HEK293 (cell line): Measurements from ENCODE around the gene FOXRED2.

Source experiments
- CTCF ChIA-PET: fragments of 350-600 bp; formaldehyde crosslinking; extraction: SDS; loops from one replicate; lab custom pipeline; 2021; ENCODE audit warnings: antibody characterized with exemption; lab: Yijun Ruan, JAX
- POLR2A ChIA-PET: fragments of 300-600 bp; formaldehyde crosslinking; extraction: SDS; loops from one replicate; lab custom pipeline; 2020; ENCODE audit warnings: antibody characterized with exemption, inconsistent platforms; lab: Yijun Ruan, JAX
- H3K27ac ChIP-seq: fragments of 200-500 bp; sonication (Bioruptor generic); 2 replicates; pipeline ENCODE4 v1.5.1; 2014; ENCODE audit warnings: low read depth, low read length, control low read depth, inconsistent platforms; ENCODE audit errors: extremely low read depth
- H3K36me3 ChIP-seq, 2 experiments: fragments of 200-500 bp in 1 of 2; sonication (Bioruptor generic) in 1 of 2; 1 replicate in 1 of 2; 2 replicates in 1 of 2; pipeline ENCODE4 v1.5.1; 2014 to 2017; ENCODE audit warnings: inconsistent platforms in 2 of 2, low read length in 2 of 2; ENCODE audit not compliant: control insufficient read depth in 2 of 2, insufficient read depth in 1 of 2
- H3K4me1 ChIP-seq: fragments of 200-500 bp; sonication (Bioruptor generic); 2 replicates; pipeline ENCODE4 v1.5.1; 2014; ENCODE audit warnings: mild to moderate bottlenecking, low read length, inconsistent platforms; ENCODE audit not compliant: control insufficient read depth, insufficient read depth
- H3K4me3 ChIP-seq: 2 replicates; pipeline ENCODE4 v1.5.1; 2011; ENCODE audit warnings: low read depth, mild to moderate bottlenecking, control low read depth, low read length, moderate library complexity
- H3K9me3 ChIP-seq: fragments of 200-500 bp; sonication (Bioruptor generic); 2 replicates; pipeline ENCODE4 v1.5.1; 2014; ENCODE audit warnings: low read depth, low read length, inconsistent platforms; ENCODE audit not compliant: control insufficient read depth, insufficient read depth
- ATF2 ChIP-seq: fragments of 450-650 bp; formaldehyde crosslinking; IDR thresholded peaks from 2 replicates; pipeline ENCODE4 v1.5.1; 2016; ENCODE audit warnings: missing biosample characterization, missing genetic modification characterization, low read depth
- EGR2 ChIP-seq: fragments of 450-650 bp; formaldehyde crosslinking; IDR thresholded peaks from 2 replicates; pipeline ENCODE4 v1.5.1; 2016; ENCODE audit warnings: low read depth, missing biosample characterization, missing genetic modification characterization
- MYNN ChIP-seq: fragments of 450-650 bp; formaldehyde crosslinking; IDR thresholded peaks from 2 replicates; pipeline ENCODE4 v1.5.1; 2016; ENCODE audit warnings: missing biosample characterization, missing genetic modification characterization, borderline replicate concordance
- OVOL3 ChIP-seq: fragments of 450-650 bp; formaldehyde crosslinking; IDR thresholded peaks from 2 replicates; pipeline ENCODE4 v1.5.1; 2016; ENCODE audit warnings: missing biosample characterization, missing genetic modification characterization
- ZBTB20 ChIP-seq: fragments of 450-650 bp; formaldehyde crosslinking; IDR thresholded peaks from 2 replicates; pipeline ENCODE4 v1.5.1; 2016; ENCODE audit warnings: missing biosample characterization, missing genetic modification characterization
- ZBTB6 ChIP-seq: fragments of 450-650 bp; formaldehyde crosslinking; IDR thresholded peaks from 2 replicates; pipeline ENCODE4 v1.5.1; 2017; ENCODE audit warnings: missing biosample characterization, missing genetic modification characterization
- ZNF132 ChIP-seq: fragments of 450-650 bp; formaldehyde crosslinking; IDR thresholded peaks from 2 replicates; pipeline ENCODE4 v1.5.1; 2017; ENCODE audit warnings: missing biosample characterization, missing genetic modification characterization, borderline replicate concordance
- ZNF133 ChIP-seq: fragments of 450-650 bp; formaldehyde crosslinking; IDR thresholded peaks from 2 replicates; pipeline ENCODE4 v1.5.1; 2016; ENCODE audit warnings: missing biosample characterization, missing genetic modification characterization
- ZNF169 ChIP-seq: fragments of 450-650 bp; formaldehyde crosslinking; IDR thresholded peaks from 2 replicates; pipeline ENCODE4 v1.5.1; 2016; ENCODE audit warnings: missing biosample characterization, missing genetic modification characterization
- ZNF37A ChIP-seq: fragments of 450-650 bp; IDR thresholded peaks from 2 replicates; pipeline ENCODE4 v1.5.1; 2018; ENCODE audit warnings: missing biosample characterization, missing genetic modification characterization
- ZNF394 ChIP-seq: fragments of 450-650 bp; formaldehyde crosslinking; IDR thresholded peaks from 2 replicates; pipeline ENCODE4 v1.5.1; 2016; ENCODE audit warnings: missing biosample characterization, missing genetic modification characterization, mild to moderate bottlenecking, moderate library complexity, borderline replicate concordance
- ZNF426 ChIP-seq: fragments of 450-650 bp; formaldehyde crosslinking; IDR thresholded peaks from 2 replicates; pipeline ENCODE4 v1.5.1; 2017; ENCODE audit warnings: missing biosample characterization, missing genetic modification characterization, mild to moderate bottlenecking, inconsistent platforms, moderate library complexity
- ZNF473 ChIP-seq: fragments of 450-650 bp; formaldehyde crosslinking; IDR thresholded peaks from 2 replicates; pipeline ENCODE4 v1.5.1; 2017; ENCODE audit warnings: missing biosample characterization, missing genetic modification characterization
- ZNF513 ChIP-seq: fragments of 450-650 bp; IDR thresholded peaks from 2 replicates; pipeline ENCODE4 v1.5.1; 2018; ENCODE audit warnings: missing biosample characterization, missing genetic modification characterization
- ZNF548 ChIP-seq: fragments of 450-650 bp; formaldehyde crosslinking; IDR thresholded peaks from 2 replicates; pipeline ENCODE4 v1.5.1; 2016; ENCODE audit warnings: missing biosample characterization, missing genetic modification characterization
- ZNF626 ChIP-seq: fragments of 450-650 bp; sonication (Bioruptor Pico); formaldehyde crosslinking; IDR thresholded peaks from 2 replicates; pipeline ENCODE4 v1.5.1; 2018; ENCODE audit warnings: missing biosample characterization, missing genetic modification characterization, inconsistent platforms
- ZNF670 ChIP-seq: fragments of 450-650 bp; formaldehyde crosslinking; IDR thresholded peaks from 2 replicates; pipeline ENCODE4 v1.5.1; 2016; ENCODE audit warnings: missing biosample characterization, missing genetic modification characterization, low read depth
- ZNF747 ChIP-seq: fragments of 450-650 bp; formaldehyde crosslinking; IDR thresholded peaks from 2 replicates; pipeline ENCODE4 v1.5.1; 2016; ENCODE audit warnings: missing biosample characterization, missing genetic modification characterization
- ZNF843 ChIP-seq: fragments of 450-650 bp; formaldehyde crosslinking; IDR thresholded peaks from 2 replicates; pipeline ENCODE4 v1.5.1; 2016; ENCODE audit warnings: missing biosample characterization, missing genetic modification characterization
- TF ChIP-seq, protein P1 (sequence below): fragments of 450-650 bp; formaldehyde crosslinking; IDR thresholded peaks from 2 replicates; pipeline ENCODE4 v1.5.1; 2016; ENCODE audit warnings: missing biosample characterization, missing genetic modification characterization, borderline replicate concordance
- TF ChIP-seq, protein P2 (sequence below): fragments of 450-650 bp; formaldehyde crosslinking; IDR thresholded peaks from 2 replicates; pipeline ENCODE4; 2016; ENCODE audit warnings: missing biosample characterization, missing genetic modification characterization
- TF ChIP-seq, protein P3 (sequence below): fragments of 450-650 bp; formaldehyde crosslinking; optimal IDR thresholded peaks from 2 replicates; pipeline ENCODE3; 2016; ENCODE audit warnings: missing biosample characterization, mild to moderate bottlenecking, missing genetic modification characterization
- TF ChIP-seq, protein P4 (sequence below): fragments of 450-650 bp; formaldehyde crosslinking; IDR thresholded peaks from 2 replicates; pipeline ENCODE4 v1.5.1; 2016; ENCODE audit warnings: missing biosample characterization, missing genetic modification characterization

The FOXRED2 gene

GRCh38 chr22:36506637-36507517 is at the start of gene FOXRED2:
Gene FOXRED2 (minus strand): TSS chr22:36507040. CDS start chr22:36506422, 618 bp downstream.
- ChIA-PET CTCF (interaction anchor here (0.6 to 1.2 kb wide), 2 partner anchors 20 to 22 kb away, joined by 5 to 9 read pairs; no protein-coding TSS in a partner anchor), POLR2A (interaction anchor here (0.5 to 5.9 kb wide), 14 partner anchors 9 to 954 kb away, joined by 3 to 35 read pairs (median 4); partner anchors contain the start of genes APOL2, EIF3D, IFT27 and MYH9)
- H3K4me1 ChIP-seq, result peaks cover 3% of the 10 kb centered on the region; the same call in 1 of the 2 replicates
- no peaks in the 10 kb centered on the region for H3K9me3 ChIP-seq
- peaks cover 16 to 63% of the 10 kb centered on the region in 2 experiments for H3K36me3 ChIP-seq
- H3K27ac ChIP-seq, result peak within 1 kb of the TSS; percentile 85
- peak within 1 kb of the TSS; percentile 58 for H3K4me3 ChIP-seq
- no peak for TF ChIP-seq ZBTB6 (tag by site-specific recombination)
- peak; percentile 48; the same call in 1 of the 2 replicates for TF ChIP-seq EGR2 (tag by site-specific recombination)
- no peak for TF ChIP-seq ZNF513 (tag by site-specific recombination)
- no peak for TF ChIP-seq ZNF843 (tag by site-specific recombination)
- TF ChIP-seq OVOL3 (tag by site-specific recombination), result 0 out of 2 replicates have a peak, but pooled peaks have one; percentile 12
- TF ChIP-seq, protein P1, sequence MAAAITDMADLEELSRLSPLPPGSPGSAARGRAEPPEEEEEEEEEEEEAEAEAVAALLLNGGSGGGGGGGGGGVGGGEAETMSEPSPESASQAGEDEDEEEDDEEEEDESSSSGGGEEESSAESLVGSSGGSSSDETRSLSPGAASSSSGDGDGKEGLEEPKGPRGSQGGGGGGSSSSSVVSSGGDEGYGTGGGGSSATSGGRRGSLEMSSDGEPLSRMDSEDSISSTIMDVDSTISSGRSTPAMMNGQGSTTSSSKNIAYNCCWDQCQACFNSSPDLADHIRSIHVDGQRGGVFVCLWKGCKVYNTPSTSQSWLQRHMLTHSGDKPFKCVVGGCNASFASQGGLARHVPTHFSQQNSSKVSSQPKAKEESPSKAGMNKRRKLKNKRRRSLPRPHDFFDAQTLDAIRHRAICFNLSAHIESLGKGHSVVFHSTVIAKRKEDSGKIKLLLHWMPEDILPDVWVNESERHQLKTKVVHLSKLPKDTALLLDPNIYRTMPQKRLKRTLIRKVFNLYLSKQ, result no peak
- TF ChIP-seq ZNF133 (tag by site-specific recombination), result no peak
- 0 out of 2 replicates have a peak, but pooled peaks have one; percentile 27 for TF ChIP-seq ZNF394
- no peak for TF ChIP-seq ZNF747
- TF ChIP-seq ZNF37A, result no peak
- no peak for TF ChIP-seq ATF2
- TF ChIP-seq, protein P2, sequence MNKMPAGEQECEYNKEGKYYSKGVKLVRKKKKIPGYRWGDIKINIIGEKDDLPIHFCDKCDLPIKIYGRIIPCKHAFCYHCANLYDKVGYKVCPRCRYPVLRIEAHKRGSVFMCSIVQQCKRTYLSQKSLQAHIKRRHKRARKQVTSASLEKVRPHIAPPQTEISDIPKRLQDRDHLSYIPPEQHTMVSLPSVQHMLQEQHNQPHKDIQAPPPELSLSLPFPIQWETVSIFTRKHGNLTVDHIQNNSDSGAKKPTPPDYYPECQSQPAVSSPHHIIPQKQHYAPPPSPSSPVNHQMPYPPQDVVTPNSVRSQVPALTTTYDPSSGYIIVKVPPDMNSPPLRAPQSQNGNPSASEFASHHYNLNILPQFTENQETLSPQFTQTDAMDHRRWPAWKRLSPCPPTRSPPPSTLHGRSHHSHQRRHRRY, result no peak
- TF ChIP-seq ZNF670 (tag by site-specific recombination), result no peak
- TF ChIP-seq ZBTB20, result peak; percentile 3; the same call in 1 of the 2 replicates
- TF ChIP-seq, protein P3, sequence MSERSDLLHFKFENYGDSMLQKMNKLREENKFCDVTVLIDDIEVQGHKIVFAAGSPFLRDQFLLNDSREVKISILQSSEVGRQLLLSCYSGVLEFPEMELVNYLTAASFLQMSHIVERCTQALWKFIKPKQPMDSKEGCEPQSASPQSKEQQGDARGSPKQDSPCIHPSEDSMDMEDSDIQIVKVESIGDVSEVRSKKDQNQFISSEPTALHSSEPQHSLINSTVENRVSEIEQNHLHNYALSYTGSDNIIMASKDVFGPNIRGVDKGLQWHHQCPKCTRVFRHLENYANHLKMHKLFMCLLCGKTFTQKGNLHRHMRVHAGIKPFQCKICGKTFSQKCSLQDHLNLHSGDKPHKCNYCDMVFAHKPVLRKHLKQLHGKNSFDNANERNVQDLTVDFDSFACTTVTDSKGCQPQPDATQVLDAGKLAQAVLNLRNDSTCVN (tag by site-specific recombination), result peak; percentile 94
- no peak for TF ChIP-seq MYNN (tag by site-specific recombination)
- no peak for TF ChIP-seq ZNF132 (tag by site-specific recombination)
- TF ChIP-seq ZNF548 (tag by site-specific recombination), result no peak
- no peak for TF ChIP-seq ZNF473
- no peak for TF ChIP-seq ZNF426
- no peak for TF ChIP-seq ZNF626 (tag by site-specific recombination)
- TF ChIP-seq ZNF169 (tag by site-specific recombination), result no peak
- TF ChIP-seq, protein P4, sequence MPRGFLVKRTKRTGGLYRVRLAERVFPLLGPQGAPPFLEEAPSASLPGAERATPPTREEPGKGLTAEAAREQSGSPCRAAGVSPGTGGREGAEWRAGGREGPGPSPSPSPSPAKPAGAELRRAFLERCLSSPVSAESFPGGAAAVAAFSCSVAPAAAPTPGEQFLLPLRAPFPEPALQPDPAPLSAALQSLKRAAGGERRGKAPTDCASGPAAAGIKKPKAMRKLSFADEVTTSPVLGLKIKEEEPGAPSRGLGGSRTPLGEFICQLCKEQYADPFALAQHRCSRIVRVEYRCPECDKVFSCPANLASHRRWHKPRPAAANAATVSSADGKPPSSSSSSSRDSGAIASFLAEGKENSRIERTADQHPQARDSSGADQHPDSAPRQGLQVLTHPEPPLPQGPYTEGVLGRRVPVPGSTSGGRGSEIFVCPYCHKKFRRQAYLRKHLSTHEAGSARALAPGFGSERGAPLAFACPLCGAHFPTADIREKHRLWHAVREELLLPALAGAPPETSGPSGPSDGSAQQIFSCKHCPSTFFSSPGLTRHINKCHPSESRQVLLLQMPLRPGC (tag by site-specific recombination), result 0 out of 2 replicates have a peak, but pooled peaks have one; percentile 51
